GM13977 (cell line): Measurements from ENCODE around the gene CXXC4.

ENCODE experiments used
- DNase-seq: peaks from one replicate; pipeline ENCODE4 v3.0.0; 2012; ENCODE audit warnings: low spot score
- CTCF ChIP-seq: IDR thresholded peaks from 2 replicates; pipeline ENCODE4 v1.5.1; 2012; ENCODE audit warnings: mild to moderate bottlenecking, control low read depth; ENCODE audit not compliant: insufficient read depth; ENCODE audit errors: extremely low read depth, missing control alignments
- in situ Hi-C: fragments of 300-500 bp; cut with MboI; formaldehyde crosslinking; loops from one replicate; pipeline ENCODE4 v1.12.0; 2022; ENCODE audit warnings: low sequenced_read_pairs, low pct_unique_long_range_greater_than_20kb, mixed read lengths, inconsistent platforms; ENCODE audit not compliant: unreplicated experiment

The CXXC4 gene

DNA sequence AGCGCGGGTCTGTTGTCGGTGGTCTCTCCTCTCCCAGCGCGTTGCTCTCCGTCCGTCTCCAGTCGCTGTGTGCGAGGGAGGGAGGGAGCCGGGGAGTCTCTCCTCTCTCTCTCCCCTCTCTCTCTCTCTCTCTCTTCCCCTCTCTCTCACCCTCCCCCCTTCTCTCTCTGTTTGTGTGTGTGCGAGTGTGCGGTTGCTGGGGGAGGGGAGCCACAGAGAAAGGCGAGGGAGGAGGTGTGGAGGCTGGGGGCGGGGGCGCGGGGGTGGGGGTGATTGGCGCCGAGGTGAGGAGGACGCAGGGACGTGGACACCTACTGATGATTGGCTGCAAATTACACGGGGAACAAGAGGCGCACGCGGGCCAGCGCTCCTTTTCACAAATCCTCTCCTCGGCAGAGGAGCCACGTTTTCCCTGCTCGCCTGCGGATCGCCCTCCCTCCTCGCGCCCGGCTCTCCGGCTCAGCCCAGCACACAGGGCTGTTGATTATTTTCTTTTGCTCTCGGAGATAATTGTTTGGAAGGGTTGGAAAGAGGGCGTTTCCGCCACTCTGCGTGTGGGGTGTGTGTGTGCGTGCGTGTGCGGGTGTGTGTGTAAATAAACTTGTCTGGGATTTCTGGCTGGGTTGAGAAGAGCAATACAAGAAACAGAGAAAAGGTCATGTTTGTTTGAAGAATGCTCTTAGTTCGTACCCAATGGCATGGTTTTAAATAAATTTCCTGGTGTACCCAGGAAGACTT lies at the start of gene CXXC4:
Gene CXXC4, minus strand, starts transcription at position 73 of the 738 bp plus-strand sequence. CDS start 3,092 bp downstream, outside the sequence.
- peak; percentile 70 for DNase-seq
- TF ChIP-seq CTCF = no peak
- in situ Hi-C loops = no loop called here

GRCh38 chr4:104533156-104533555 lies 38.5 kb upstream of the CXXC4 start:
- no peak for DNase-seq
- TF ChIP-seq CTCF = no peak
- in situ Hi-C loops = no loop called here

GRCh38 chr4:104532677-104533076 lies 38.0 kb upstream of the CXXC4 start:
- no peak for TF ChIP-seq CTCF
- no peak for DNase-seq
- in situ Hi-C loops = no loop called here

GRCh38 chr4:104531390-104531789 lies 36.7 kb upstream of the CXXC4 start:
- peak; percentile 30 for TF ChIP-seq CTCF
- DNase-seq = no peak
- in situ Hi-C loops = no loop called here

GRCh38 chr4:104530426-104530825 lies 35.7 kb upstream of the CXXC4 start:
- no peak for TF ChIP-seq CTCF
- in situ Hi-C loops = no loop called here
- DNase-seq = no peak

- in situ Hi-C loops = loop anchor here (25.0 kb wide), 1 partner anchor 938 kb away; the partner anchor contains the start of gene PPA2
These were observed 29.9 kb upstream of the CXXC4 start for GRCh38 chr4:104524591-104524990.

More at GRCh38 chr4:104524591-104524990, 29.9 kb upstream of the CXXC4 start:
- DNase-seq = no peak
- no peak for TF ChIP-seq CTCF
